ENCODE results near the gene ZBED1. TPM values are rescaled to one million over a fixed set of nuclear protein-coding genes. Genes with fewer than 3 reads are reported as not detected.

ZBED1 gene
- total RNA-seq, 1 donor, result 20.3 TPM

GRCh38 chrX:2446815-2447214, 54.0 kb downstream of the ZBED1 start:
- Histone ChIP-seq H3K4me1 (ENCODE audit: insufficient read depth, low read length) (no peaks in the 10 kb centered on the region), H3K4me3 (ENCODE audit: low read length) (no peak overlapping the region), H3K9me3 (ENCODE audit: low read depth, low read length) (no peaks in the 10 kb centered on the region), H3K27me3 (ENCODE audit: insufficient read depth, low read length) (no peaks in the 10 kb centered on the region)

GRCh38 chrX:2445662-2446623, 54.8 kb downstream of the ZBED1 start:
- Histone ChIP-seq H3K4me3 (ENCODE audit: low read length) (no peak overlapping the region), H3K9me3 (ENCODE audit: low read depth, low read length) (no peaks in the 10 kb centered on the region), H3K4me1 (ENCODE audit: insufficient read depth, low read length) (no peaks in the 10 kb centered on the region), H3K27me3 (ENCODE audit: insufficient read depth, low read length) (no peaks in the 10 kb centered on the region)

- no peaks in the 10 kb centered on the region for H3K27me3 ChIP-seq (ENCODE audit: insufficient read depth, low read length)
- H3K4me3 ChIP-seq (ENCODE audit: low read length), result no peak overlapping the region
- H3K4me1 ChIP-seq (ENCODE audit: insufficient read depth, low read length), result no peaks in the 10 kb centered on the region
- H3K9me3 ChIP-seq (ENCODE audit: low read depth, low read length), result no peaks in the 10 kb centered on the region
Observed at GRCh38 chrX:2442694-2443093, 58.1 kb downstream of the ZBED1 start.

GRCh38 chrX:2441466-2441865, 59.3 kb downstream of the ZBED1 start:
- Histone ChIP-seq H3K27me3 (ENCODE audit: insufficient read depth, low read length) (no peaks in the 10 kb centered on the region), H3K4me3 (ENCODE audit: low read length) (no peak overlapping the region), H3K9me3 (ENCODE audit: low read depth, low read length) (no peaks in the 10 kb centered on the region), H3K4me1 (ENCODE audit: insufficient read depth, low read length) (no peaks in the 10 kb centered on the region)

GRCh38 chrX:2439613-2440012, 61.2 kb downstream of the ZBED1 start:
- no peak overlapping the region for H3K4me3 ChIP-seq (ENCODE audit: low read length)
- H3K4me1 ChIP-seq (ENCODE audit: insufficient read depth, low read length), result no peaks in the 10 kb centered on the region
- H3K9me3 ChIP-seq (ENCODE audit: low read depth, low read length), result no peaks in the 10 kb centered on the region
- H3K27me3 ChIP-seq (ENCODE audit: insufficient read depth, low read length), result no peaks in the 10 kb centered on the region

Other genes starting within 250 kb of the ZBED1 start
- gene DHRSX, start within 50 bp of the ZBED1 start, total RNA-seq, result 11.0 TPM
- 184 TPM for gene CD99, start 190.3 kb upstream of the ZBED1 start, total RNA-seq

All from mononuclear cell (primary cell).